Lower leg skin (tissue), 3 donors: ENCODE results near the gene SMARCA2.

Experiments
- POLR2A ChIP-seq, 2 donors: fragments of 450-650 bp; IDR thresholded peaks; one replicate each; pipeline ENCODE4 v1.6.1; 2016 to 2017; ENCODE audit warnings: antibody characterized with exemption in 2 of 2, mild to moderate bottlenecking in 1 of 2, moderate library complexity in 1 of 2
- TF ChIP-seq, protein P1 (sequence below), 3 donors: fragments of 450-650 bp; IDR thresholded peaks; one replicate each; pipeline ENCODE4 v1.5.1; 2016; ENCODE audit warnings: antibody characterized with exemption in 3 of 3, mild to moderate bottlenecking in 3 of 3, moderate library complexity in 2 of 3

DNA sequence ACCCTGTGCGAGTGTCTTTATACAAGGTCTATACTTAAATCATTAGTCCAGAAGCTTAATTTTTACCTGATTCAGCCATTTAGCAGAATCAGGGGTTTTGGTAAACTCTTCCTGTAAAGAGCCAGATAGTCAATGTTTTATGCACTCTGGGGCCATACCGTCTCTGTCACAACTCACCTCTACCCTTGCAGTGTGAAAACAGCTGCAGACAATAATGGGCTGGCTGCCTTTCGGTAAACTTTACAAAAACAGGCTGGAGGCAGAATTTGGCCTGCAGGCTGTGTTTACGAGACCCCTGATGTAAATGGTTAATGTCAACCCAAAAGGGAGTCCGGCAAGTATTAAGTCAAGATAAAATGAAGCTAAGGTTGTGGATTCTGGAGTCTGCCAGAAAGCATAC is 32.8 kb downstream of the SMARCA2 start:
- TF ChIP-seq, protein P1, sequence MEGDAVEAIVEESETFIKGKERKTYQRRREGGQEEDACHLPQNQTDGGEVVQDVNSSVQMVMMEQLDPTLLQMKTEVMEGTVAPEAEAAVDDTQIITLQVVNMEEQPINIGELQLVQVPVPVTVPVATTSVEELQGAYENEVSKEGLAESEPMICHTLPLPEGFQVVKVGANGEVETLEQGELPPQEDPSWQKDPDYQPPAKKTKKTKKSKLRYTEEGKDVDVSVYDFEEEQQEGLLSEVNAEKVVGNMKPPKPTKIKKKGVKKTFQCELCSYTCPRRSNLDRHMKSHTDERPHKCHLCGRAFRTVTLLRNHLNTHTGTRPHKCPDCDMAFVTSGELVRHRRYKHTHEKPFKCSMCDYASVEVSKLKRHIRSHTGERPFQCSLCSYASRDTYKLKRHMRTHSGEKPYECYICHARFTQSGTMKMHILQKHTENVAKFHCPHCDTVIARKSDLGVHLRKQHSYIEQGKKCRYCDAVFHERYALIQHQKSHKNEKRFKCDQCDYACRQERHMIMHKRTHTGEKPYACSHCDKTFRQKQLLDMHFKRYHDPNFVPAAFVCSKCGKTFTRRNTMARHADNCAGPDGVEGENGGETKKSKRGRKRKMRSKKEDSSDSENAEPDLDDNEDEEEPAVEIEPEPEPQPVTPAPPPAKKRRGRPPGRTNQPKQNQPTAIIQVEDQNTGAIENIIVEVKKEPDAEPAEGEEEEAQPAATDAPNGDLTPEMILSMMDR (IDR thresholded peaks at IDR 0.05) = no peak
- no peak for TF ChIP-seq POLR2A (IDR thresholded peaks at IDR 0.05)
